Fibroblast of villous mesenchyme (primary cell): ENCODE data around the gene ARRDC5. TPM values are rescaled to one million over a fixed set of nuclear protein-coding genes. Genes with fewer than 3 reads are reported as not detected.
"Not testable (repeated sequence)": the region's sequence is repeated elsewhere in the genome, so short reads cannot be mapped to it uniquely, and the experiment has no call there.

Experiments
- DNase-seq: peaks from one replicate; pipeline ENCODE4 v3.0.0-alpha.2; 2010; ENCODE audit warnings: low read depth
- H3K4me3 ChIP-seq: 2 replicates; pipeline ENCODE4 v1.5.1; 2011; ENCODE audit warnings: low read depth, mild to moderate bottlenecking, low read length
- CTCF ChIP-seq: IDR thresholded peaks from 2 replicates; pipeline ENCODE4 v1.5.1; 2012; ENCODE audit warnings: low read depth, mild to moderate bottlenecking, low read length; ENCODE audit not compliant: insufficient read depth
- total RNA-seq: library from RNA; depleted of rRNA; stranded (reverse); fragments of >200 nt; gene quantifications from 2 replicates; pipeline ENCODE4 v1.2.3, GENCODE V29; 2012

ARRDC5 gene
- total RNA-seq, 1 donor = not detected

- H3K4me3 ChIP-seq = no peak overlapping the region
- TF ChIP-seq CTCF = no peak
- no peak for DNase-seq
Measured at GRCh38 chr19:4904481-4904880, 1.8 kb upstream of the ARRDC5 start.

GRCh38 chr19:4900879-4901278 lies 1.8 kb downstream of the ARRDC5 start:
- DNase-seq = not testable (repeated sequence)

GRCh38 chr19:4897146-4897545 lies 5.5 kb downstream of the ARRDC5 start:
- DNase-seq = no peak
- H3K4me3 ChIP-seq = no peak overlapping the region
- no peak for TF ChIP-seq CTCF

More at GRCh38 chr19:4900879-4901278, 1.8 kb downstream of the ARRDC5 start:
- H3K4me3 ChIP-seq = not testable (repeated sequence)

GRCh38 chr19:4896372-4896771 lies 6.3 kb downstream of the ARRDC5 start:
- H3K4me3 ChIP-seq = no peak overlapping the region
- DNase-seq = peak; percentile 48
- TF ChIP-seq CTCF = no peak

- not testable (repeated sequence) for H3K4me3 ChIP-seq, DNase-seq
Measured at GRCh38 chr19:4892962-4893361, 9.7 kb downstream of the ARRDC5 start.

GRCh38 chr19:4891066-4891465 lies 11.6 kb downstream of the ARRDC5 start:
- no peak for DNase-seq
- H3K4me3 ChIP-seq = no peak overlapping the region
- no peak for TF ChIP-seq CTCF

GRCh38 chr19:4889034-4889815 lies 13.5 kb downstream of the ARRDC5 start:
- H3K4me3 ChIP-seq = no peak overlapping the region
- TF ChIP-seq CTCF = no peak
- DNase-seq = peak; percentile 36

- DNase-seq, H3K4me3 ChIP-seq: not testable (repeated sequence)
Measured at GRCh38 chr19:4887803-4888202, 14.9 kb downstream of the ARRDC5 start.

GRCh38 chr19:4884993-4885392 lies 17.7 kb downstream of the ARRDC5 start:
- not testable (repeated sequence) for H3K4me3 ChIP-seq, DNase-seq

- DNase-seq, H3K4me3 ChIP-seq: not testable (repeated sequence)
Measured at GRCh38 chr19:4882874-4883273, 19.8 kb downstream of the ARRDC5 start.
